HEK293 (cell line): ENCODE results near the gene PRDM15.

Source experiments
- CTCF ChIA-PET: fragments of 350-600 bp; formaldehyde crosslinking; extraction: SDS; loops from one replicate; lab custom pipeline; 2021; ENCODE audit warnings: antibody characterized with exemption; lab: Yijun Ruan, JAX
- POLR2A ChIA-PET: fragments of 300-600 bp; formaldehyde crosslinking; extraction: SDS; loops from one replicate; lab custom pipeline; 2020; ENCODE audit warnings: antibody characterized with exemption, inconsistent platforms; lab: Yijun Ruan, JAX
- H3K27ac ChIP-seq: fragments of 200-500 bp; sonication (Bioruptor generic); 2 replicates; pipeline ENCODE4 v1.5.1; 2014; ENCODE audit warnings: low read depth, low read length, control low read depth, inconsistent platforms; ENCODE audit errors: extremely low read depth
- H3K36me3 ChIP-seq, 2 experiments: fragments of 200-500 bp in 1 of 2; sonication (Bioruptor generic) in 1 of 2; 1 replicate in 1 of 2; 2 replicates in 1 of 2; pipeline ENCODE4 v1.5.1; 2014 to 2017; ENCODE audit warnings: inconsistent platforms in 2 of 2, low read length in 2 of 2; ENCODE audit not compliant: control insufficient read depth in 2 of 2, insufficient read depth in 1 of 2
- H3K4me1 ChIP-seq: fragments of 200-500 bp; sonication (Bioruptor generic); 2 replicates; pipeline ENCODE4 v1.5.1; 2014; ENCODE audit warnings: mild to moderate bottlenecking, low read length, inconsistent platforms; ENCODE audit not compliant: control insufficient read depth, insufficient read depth
- H3K4me3 ChIP-seq: 2 replicates; pipeline ENCODE4 v1.5.1; 2011; ENCODE audit warnings: low read depth, mild to moderate bottlenecking, control low read depth, low read length, moderate library complexity
- H3K9me3 ChIP-seq: fragments of 200-500 bp; sonication (Bioruptor generic); 2 replicates; pipeline ENCODE4 v1.5.1; 2014; ENCODE audit warnings: low read depth, low read length, inconsistent platforms; ENCODE audit not compliant: control insufficient read depth, insufficient read depth
- BCL6B ChIP-seq: fragments of 450-650 bp; formaldehyde crosslinking; IDR thresholded peaks from 2 replicates; pipeline ENCODE4 v1.5.1; 2017; ENCODE audit warnings: missing biosample characterization, missing genetic modification characterization
- KLF10 ChIP-seq: fragments of 450-650 bp; IDR thresholded peaks from 2 replicates; pipeline ENCODE4 v1.5.1; 2018; ENCODE audit warnings: missing biosample characterization, mild to moderate bottlenecking, missing genetic modification characterization
- OSR2 ChIP-seq: fragments of 450-650 bp; formaldehyde crosslinking; IDR thresholded peaks from 2 replicates; pipeline ENCODE4 v1.5.1; 2016; ENCODE audit warnings: missing biosample characterization, missing genetic modification characterization
- PRDM2 ChIP-seq: fragments of 450-650 bp; formaldehyde crosslinking; IDR thresholded peaks from 2 replicates; pipeline ENCODE4 v1.5.1; 2016; ENCODE audit warnings: missing biosample characterization, missing genetic modification characterization, borderline replicate concordance
- TRIM28 ChIP-seq: IDR thresholded peaks from 2 replicates; pipeline ENCODE4 v1.6.1; 2011; ENCODE audit warnings: low read length, control low read depth, borderline replicate concordance
- ZFP69B ChIP-seq: fragments of 450-650 bp; formaldehyde crosslinking; IDR thresholded peaks from 2 replicates; pipeline ENCODE4 v1.5.1; 2016; ENCODE audit warnings: missing biosample characterization, missing genetic modification characterization
- ZNF133 ChIP-seq: fragments of 450-650 bp; formaldehyde crosslinking; IDR thresholded peaks from 2 replicates; pipeline ENCODE4 v1.5.1; 2016; ENCODE audit warnings: missing biosample characterization, missing genetic modification characterization
- ZNF155 ChIP-seq: fragments of 450-650 bp; formaldehyde crosslinking; IDR thresholded peaks from 2 replicates; pipeline ENCODE4 v1.5.1; 2016; ENCODE audit warnings: missing biosample characterization, missing genetic modification characterization
- ZNF175 ChIP-seq: fragments of 450-650 bp; formaldehyde crosslinking; IDR thresholded peaks from 2 replicates; pipeline ENCODE4 v1.5.1; 2016; ENCODE audit warnings: missing biosample characterization, missing genetic modification characterization
- ZNF19 ChIP-seq: fragments of 450-650 bp; formaldehyde crosslinking; IDR thresholded peaks from 2 replicates; pipeline ENCODE4; 2016; ENCODE audit warnings: missing biosample characterization, missing genetic modification characterization, low read depth
- ZNF449 ChIP-seq: fragments of 450-650 bp; formaldehyde crosslinking; IDR thresholded peaks from 2 replicates; pipeline ENCODE4 v1.5.1; 2017; ENCODE audit warnings: missing biosample characterization, mild to moderate bottlenecking, missing genetic modification characterization, moderate library complexity
- ZNF48 ChIP-seq: fragments of 450-650 bp; formaldehyde crosslinking; IDR thresholded peaks from 2 replicates; pipeline ENCODE4 v1.5.1; 2016; ENCODE audit warnings: missing biosample characterization, missing genetic modification characterization
- ZNF510 ChIP-seq: fragments of 450-650 bp; formaldehyde crosslinking; IDR thresholded peaks from 2 replicates; pipeline ENCODE4 v1.5.1; 2018; ENCODE audit warnings: mild to moderate bottlenecking, missing genetic modification characterization, missing biosample characterization; ENCODE audit not compliant: insufficient replicate concordance
- ZNF514 ChIP-seq: fragments of 450-650 bp; formaldehyde crosslinking; IDR thresholded peaks from 2 replicates; pipeline ENCODE4 v1.5.1; 2016; ENCODE audit warnings: missing biosample characterization, missing genetic modification characterization
- ZNF530 ChIP-seq: fragments of 450-650 bp; formaldehyde crosslinking; IDR thresholded peaks from 2 replicates; pipeline ENCODE4 v1.5.1; 2016; ENCODE audit warnings: low read depth, missing biosample characterization, missing genetic modification characterization
- ZNF580 ChIP-seq: fragments of 450-650 bp; formaldehyde crosslinking; IDR thresholded peaks from 2 replicates; pipeline ENCODE4 v1.5.1; 2016; ENCODE audit warnings: missing biosample characterization, missing genetic modification characterization
- ZNF600 ChIP-seq: fragments of 450-650 bp; formaldehyde crosslinking; IDR thresholded peaks from 2 replicates; pipeline ENCODE4 v1.5.1; 2016; ENCODE audit warnings: missing biosample characterization, missing genetic modification characterization
- ZNF623 ChIP-seq: fragments of 450-650 bp; formaldehyde crosslinking; IDR thresholded peaks from 2 replicates; pipeline ENCODE4 v1.5.1; 2016; ENCODE audit warnings: missing biosample characterization, missing genetic modification characterization
- ZNF660 ChIP-seq: fragments of 450-650 bp; IDR thresholded peaks from 2 replicates; pipeline ENCODE4 v1.5.1; 2018; ENCODE audit warnings: missing biosample characterization, mild to moderate bottlenecking, missing genetic modification characterization
- ZNF776 ChIP-seq: fragments of 450-650 bp; formaldehyde crosslinking; IDR thresholded peaks from 2 replicates; pipeline ENCODE4 v1.5.0; 2017; ENCODE audit warnings: missing biosample characterization, missing genetic modification characterization, borderline replicate concordance
- TF ChIP-seq, protein P1 (sequence below): fragments of 450-650 bp; formaldehyde crosslinking; conservative IDR thresholded peaks from 2 replicates; pipeline ENCODE4 v1.5.1; 2016; ENCODE audit warnings: low read depth, missing biosample characterization, missing genetic modification characterization

PRDM15 gene

GRCh38 chr21:41869771-41870170 lies 9.4 kb downstream of the PRDM15 start:
- Histone ChIP-seq H3K4me1 (no peaks in the 10 kb centered on the region), H3K27ac (no peak overlapping the region), H3K9me3 (no peaks in the 10 kb centered on the region), H3K4me3 (no peak overlapping the region), H3K36me3 (no peaks in the 10 kb centered on the region; a peak in 1 of 3 replicates)
- ChIA-PET POLR2A (interaction anchor here (0.7 kb wide), 1 partner anchor 41 kb away, joined by 3 read pairs; no protein-coding TSS in a partner anchor), CTCF (interaction anchor here (0.7 kb wide), 1 partner anchor 289 kb away, joined by 4 read pairs; no protein-coding TSS in a partner anchor)
- TF ChIP-seq, protein P1, sequence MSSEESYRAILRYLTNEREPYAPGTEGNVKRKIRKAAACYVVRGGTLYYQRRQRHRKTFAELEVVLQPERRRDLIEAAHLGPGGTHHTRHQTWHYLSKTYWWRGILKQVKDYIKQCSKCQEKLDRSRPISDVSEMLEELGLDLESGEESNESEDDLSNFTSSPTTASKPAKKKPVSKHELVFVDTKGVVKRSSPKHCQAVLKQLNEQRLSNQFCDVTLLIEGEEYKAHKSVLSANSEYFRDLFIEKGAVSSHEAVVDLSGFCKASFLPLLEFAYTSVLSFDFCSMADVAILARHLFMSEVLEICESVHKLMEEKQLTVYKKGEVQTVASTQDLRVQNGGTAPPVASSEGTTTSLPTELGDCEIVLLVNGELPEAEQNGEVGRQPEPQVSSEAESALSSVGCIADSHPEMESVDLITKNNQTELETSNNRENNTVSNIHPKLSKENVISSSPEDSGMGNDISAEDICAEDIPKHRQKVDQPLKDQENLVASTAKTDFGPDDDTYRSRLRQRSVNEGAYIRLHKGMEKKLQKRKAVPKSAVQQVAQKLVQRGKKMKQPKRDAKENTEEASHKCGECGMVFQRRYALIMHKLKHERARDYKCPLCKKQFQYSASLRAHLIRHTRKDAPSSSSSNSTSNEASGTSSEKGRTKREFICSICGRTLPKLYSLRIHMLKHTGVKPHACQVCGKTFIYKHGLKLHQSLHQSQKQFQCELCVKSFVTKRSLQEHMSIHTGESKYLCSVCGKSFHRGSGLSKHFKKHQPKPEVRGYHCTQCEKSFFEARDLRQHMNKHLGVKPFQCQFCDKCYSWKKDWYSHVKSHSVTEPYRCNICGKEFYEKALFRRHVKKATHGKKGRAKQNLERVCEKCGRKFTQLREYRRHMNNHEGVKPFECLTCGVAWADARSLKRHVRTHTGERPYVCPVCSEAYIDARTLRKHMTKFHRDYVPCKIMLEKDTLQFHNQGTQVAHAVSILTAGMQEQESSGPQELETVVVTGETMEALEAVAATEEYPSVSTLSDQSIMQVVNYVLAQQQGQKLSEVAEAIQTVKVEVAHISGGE = no peak
- no peak for TF ChIP-seq ZNF600
- no peak for TF ChIP-seq BCL6B
- no peak for TF ChIP-seq ZNF449
- no peak for TF ChIP-seq KLF10 (tag by site-specific recombination)
- no peak for TF ChIP-seq ZNF660 (tag by site-specific recombination)
- TF ChIP-seq OSR2 (tag by site-specific recombination) = no peak
- no peak for TF ChIP-seq ZNF155 (tag by site-specific recombination)

GRCh38 chr21:41868062-41868710 lies 11.0 kb downstream of the PRDM15 start:
- no peak overlapping the region for H3K27ac ChIP-seq
- peaks cover 3% of the 10 kb centered on the region for H3K4me1 ChIP-seq
- no peak overlapping the region for H3K4me3 ChIP-seq
- H3K36me3 ChIP-seq = no peaks in the 10 kb centered on the region
- H3K9me3 ChIP-seq = no peaks in the 10 kb centered on the region
- POLR2A ChIA-PET = no interaction called here
- CTCF ChIA-PET = no interaction called here
- TF ChIP-seq ZNF514 = no peak
- TF ChIP-seq ZNF580 (tag by site-specific recombination) = no peak
- TF ChIP-seq ZNF776 (tag by site-specific recombination) = no peak
- TF ChIP-seq ZNF175 = no peak
- TF ChIP-seq ZNF48 (tag by site-specific recombination) = no peak
- no peak for TF ChIP-seq ZNF530 (tag by site-specific recombination)
- TF ChIP-seq ZNF510 = no peak
- no peak for TF ChIP-seq PRDM2 (tag by site-specific recombination)
- no peak for TF ChIP-seq ZNF133
- no peak for TF ChIP-seq ZNF19 (tag by site-specific recombination)
- TF ChIP-seq ZFP69B = no peak
- TF ChIP-seq ZNF623 (tag by site-specific recombination) = no peak
- no peak for TF ChIP-seq TRIM28
